T follicular helper cell (primary cell): ENCODE data around the gene RNF225.
"Not testable (repeated sequence)": the region's sequence is repeated elsewhere in the genome, so short reads cannot be mapped to it uniquely, and the experiment has no call there.

Experiments
- DNase-seq: peaks from one replicate; pipeline ENCODE4 v3.0.0-alpha.2; 2020; ENCODE audit warnings: low read depth
- total RNA-seq, 2 experiments: gene quantifications; one replicate each; lab custom pipeline; 2026; lab: John Stamatoyannopoulos, UW

The RNF225 gene
- 0.48 to 0.61 reads per million in 2 experiments for total RNA-seq

- no peak for DNase-seq
Observed at GRCh38 chr19:58395220-58395978, at the start of gene RNF225. Gene RNF225, plus strand, starts transcription at chr19:58395656. Its CDS starts 434 bp downstream, at chr19:58396090.

- DNase-seq: peak; percentile 46
Observed at GRCh38 chr19:58346961-58347929, 48.2 kb upstream of the RNF225 start.

GRCh38 chr19:58348080-58348479 is 47.4 kb upstream of the RNF225 start:
- DNase-seq: not testable (repeated sequence)

- no peak for DNase-seq
Observed at GRCh38 chr19:58349590-58349989, 45.9 kb upstream of the RNF225 start.

- DNase-seq: no peak
Observed at GRCh38 chr19:58350001-58350861, 45.2 kb upstream of the RNF225 start.

GRCh38 chr19:58350871-58351557 is 44.4 kb upstream of the RNF225 start:
- DNase-seq: no peak

- DNase-seq: no peak
Observed at GRCh38 chr19:58351558-58351878, 43.9 kb upstream of the RNF225 start.

GRCh38 chr19:58351990-58352755 is 43.3 kb upstream of the RNF225 start:
- no peak for DNase-seq

GRCh38 chr19:58352760-58353671 is 42.4 kb upstream of the RNF225 start, which contains the start of gene A1BG:
Gene A1BG, minus strand, starts transcription at chr19:58353492. Its CDS starts 55 bp downstream, at chr19:58353437.
- DNase-seq: no peak

- no peak for DNase-seq
Observed at GRCh38 chr19:58353717-58354477, 41.6 kb upstream of the RNF225 start.

GRCh38 chr19:58354478-58355030 is 40.9 kb upstream of the RNF225 start:
- DNase-seq: no peak

- DNase-seq: no peak
Observed at GRCh38 chr19:58355215-58355796, 40.1 kb upstream of the RNF225 start.

GRCh38 chr19:58355908-58356765 is 39.3 kb upstream of the RNF225 start:
- DNase-seq: peak; percentile 28

- no peak for DNase-seq
Observed at GRCh38 chr19:58356766-58357480, 38.5 kb upstream of the RNF225 start.

- DNase-seq: no peak
Observed at GRCh38 chr19:58357481-58358145, 37.8 kb upstream of the RNF225 start.

GRCh38 chr19:58361900-58362271 is 33.6 kb upstream of the RNF225 start:
- DNase-seq: no peak
